ENCODE results near the gene COQ8B. TPM values are rescaled to one million over a fixed set of nuclear protein-coding genes. Genes with fewer than 3 reads are reported as not detected.
"Not testable (repeated sequence)": the region's sequence is repeated elsewhere in the genome, so short reads cannot be mapped to it uniquely, and the experiment has no call there.

Gene COQ8B
- total RNA-seq, 1 donor from 2014 or later: 26.0 TPM

- no peaks in the 10 kb centered on the region for H3K4me1 ChIP-seq (ENCODE audit: insufficient read depth, low read length)
- FAIRE-seq (no peak), DNase-seq (ENCODE audit: low read depth) (no peak)
- no peak overlapping the region for H2AFZ ChIP-seq (ENCODE audit: low read depth, low read length)
- no peak overlapping the region for H3K4me3 ChIP-seq (ENCODE audit: insufficient read depth, low read depth, low read length)
- H3K27me3 Mint-ChIP-seq (ENCODE audit: low read depth, unreplicated experiment): no peaks in the 10 kb centered on the region
- no peaks in the 10 kb centered on the region for H3K27me3 ChIP-seq (ENCODE audit: insufficient read depth, low read length)
- H3K4me3 Mint-ChIP-seq (ENCODE audit: unreplicated experiment): no peak overlapping the region
- no peaks in the 10 kb centered on the region for H3K4me1 Mint-ChIP-seq (ENCODE audit: low read depth, unreplicated experiment)
- no peak overlapping the region for H3K4me2 ChIP-seq (ENCODE audit: low read length)
- no peak overlapping the region for H3K9ac ChIP-seq (ENCODE audit: low read length)
- no peak overlapping the region for H3K27ac ChIP-seq (ENCODE audit: low read depth, low read length)
- TF ChIP-seq EZH2 (IDR thresholded peaks at IDR 0.05; ENCODE audit: insufficient read depth, low read length) (no peak), CTCF (IDR thresholded peaks at IDR 0.05; ENCODE audit: insufficient read depth, low read depth, low read length) (no peak)
- no peaks in the 10 kb centered on the region for H3K9me3 ChIP-seq (ENCODE audit: insufficient read depth, low read depth, low read length)
- no peaks in the 10 kb centered on the region for H3K79me2 ChIP-seq (ENCODE audit: insufficient read depth, low read length)
- H3K27ac Mint-ChIP-seq (ENCODE audit: unreplicated experiment): no peak overlapping the region
- H4K20me1 ChIP-seq (ENCODE audit: insufficient read depth, low read length): no peaks in the 10 kb centered on the region
- H3K9me3 Mint-ChIP-seq (ENCODE audit: unreplicated experiment): no peaks in the 10 kb centered on the region
- H3K36me3 Mint-ChIP-seq (ENCODE audit: low read depth, unreplicated experiment): peaks cover 35% of the 10 kb centered on the region
- H3K36me3 ChIP-seq (ENCODE audit: insufficient read depth, low read length): peaks cover 23% of the 10 kb centered on the region
These were observed 16.5 kb upstream of the COQ8B start for GRCh38 chr19:40733149-40733548.

GRCh38 chr19:40732304-40732703 is 15.6 kb upstream of the COQ8B start:
- not testable (repeated sequence) for H3K27ac ChIP-seq (ENCODE audit: low read depth, low read length); H3K9me3 ChIP-seq (ENCODE audit: insufficient read depth, low read depth, low read length); FAIRE-seq; H3K4me3 ChIP-seq (ENCODE audit: insufficient read depth, low read depth, low read length); H3K4me1 Mint-ChIP-seq (ENCODE audit: low read depth, unreplicated experiment); H3K4me1 ChIP-seq (ENCODE audit: insufficient read depth, low read length); H3K27ac Mint-ChIP-seq (ENCODE audit: unreplicated experiment); H3K27me3 Mint-ChIP-seq (ENCODE audit: low read depth, unreplicated experiment); H2AFZ ChIP-seq (ENCODE audit: low read depth, low read length); H3K79me2 ChIP-seq (ENCODE audit: insufficient read depth, low read length); H3K4me2 ChIP-seq (ENCODE audit: low read length); H3K27me3 ChIP-seq (ENCODE audit: insufficient read depth, low read length); DNase-seq (ENCODE audit: low read depth); H3K9ac ChIP-seq (ENCODE audit: low read length); H3K9me3 Mint-ChIP-seq (ENCODE audit: unreplicated experiment); H4K20me1 ChIP-seq (ENCODE audit: insufficient read depth, low read length); H3K4me3 Mint-ChIP-seq (ENCODE audit: unreplicated experiment)
- peaks cover 37% of the 10 kb centered on the region for H3K36me3 Mint-ChIP-seq (ENCODE audit: low read depth, unreplicated experiment)
- peaks cover 24% of the 10 kb centered on the region for H3K36me3 ChIP-seq (ENCODE audit: insufficient read depth, low read length)

GRCh38 chr19:40730065-40730464 is 13.4 kb upstream of the COQ8B start:
- not testable (repeated sequence) for DNase-seq (ENCODE audit: low read depth); H2AFZ ChIP-seq (ENCODE audit: low read depth, low read length); H3K27ac ChIP-seq (ENCODE audit: low read depth, low read length); H3K9ac ChIP-seq (ENCODE audit: low read length); H3K4me1 Mint-ChIP-seq (ENCODE audit: low read depth, unreplicated experiment); H3K4me3 ChIP-seq (ENCODE audit: insufficient read depth, low read depth, low read length); H3K27ac Mint-ChIP-seq (ENCODE audit: unreplicated experiment); H3K4me3 Mint-ChIP-seq (ENCODE audit: unreplicated experiment); H3K27me3 Mint-ChIP-seq (ENCODE audit: low read depth, unreplicated experiment); H3K4me1 ChIP-seq (ENCODE audit: insufficient read depth, low read length); H3K9me3 Mint-ChIP-seq (ENCODE audit: unreplicated experiment); H3K9me3 ChIP-seq (ENCODE audit: insufficient read depth, low read depth, low read length); FAIRE-seq; H4K20me1 ChIP-seq (ENCODE audit: insufficient read depth, low read length); H3K27me3 ChIP-seq (ENCODE audit: insufficient read depth, low read length); H3K4me2 ChIP-seq (ENCODE audit: low read length)
- peaks cover 33% of the 10 kb centered on the region for H3K36me3 Mint-ChIP-seq (ENCODE audit: low read depth, unreplicated experiment)
- Histone ChIP-seq H3K36me3 (ENCODE audit: insufficient read depth, low read length) (peaks cover 28% of the 10 kb centered on the region), H3K79me2 (ENCODE audit: insufficient read depth, low read length) (peaks cover 13% of the 10 kb centered on the region)

- Mint-ChIP-seq H3K4me3 (ENCODE audit: unreplicated experiment) (no peak overlapping the region), H3K27me3 (ENCODE audit: low read depth, unreplicated experiment) (no peaks in the 10 kb centered on the region), H3K36me3 (ENCODE audit: low read depth, unreplicated experiment) (peaks cover 29% of the 10 kb centered on the region), H3K9me3 (ENCODE audit: unreplicated experiment) (no peaks in the 10 kb centered on the region), H3K27ac (ENCODE audit: unreplicated experiment) (no peak overlapping the region), H3K4me1 (ENCODE audit: low read depth, unreplicated experiment) (peaks cover 11% of the 10 kb centered on the region)
- H3K9ac ChIP-seq (ENCODE audit: low read length): no peak overlapping the region
- H3K36me3 ChIP-seq (ENCODE audit: insufficient read depth, low read length): peaks cover 22% of the 10 kb centered on the region
- no peak for FAIRE-seq
- no peaks in the 10 kb centered on the region for H3K27me3 ChIP-seq (ENCODE audit: insufficient read depth, low read length)
- no peak for DNase-seq (ENCODE audit: low read depth)
- TF ChIP-seq EZH2 (IDR thresholded peaks at IDR 0.05; ENCODE audit: insufficient read depth, low read length) (no peak), CTCF (IDR thresholded peaks at IDR 0.05; ENCODE audit: insufficient read depth, low read depth, low read length) (no peak)
- H3K4me3 ChIP-seq (ENCODE audit: insufficient read depth, low read depth, low read length): no peak overlapping the region
- H2AFZ ChIP-seq (ENCODE audit: low read depth, low read length): no peak overlapping the region
- H3K4me1 ChIP-seq (ENCODE audit: insufficient read depth, low read length): peaks cover 10% of the 10 kb centered on the region
- H3K27ac ChIP-seq (ENCODE audit: low read depth, low read length): no peak overlapping the region
- H3K4me2 ChIP-seq (ENCODE audit: low read length): no peak overlapping the region
- H4K20me1 ChIP-seq (ENCODE audit: insufficient read depth, low read length): peaks cover 36% of the 10 kb centered on the region
- H3K9me3 ChIP-seq (ENCODE audit: insufficient read depth, low read depth, low read length): no peaks in the 10 kb centered on the region
- peaks cover 46% of the 10 kb centered on the region for H3K79me2 ChIP-seq (ENCODE audit: insufficient read depth, low read length)
These were observed 9.6 kb upstream of the COQ8B start for GRCh38 chr19:40726279-40726678.

Measured in astrocyte (in vitro differentiated cells and primary cell).